Measurements from ENCODE around the gene RGS4.
"Not testable (repeated sequence)": the region's sequence is repeated elsewhere in the genome, so short reads cannot be mapped to it uniquely, and the experiment has no call there.

The RGS4 gene

GRCh38 chr1:163068716-163069115 is 445 bp upstream of the RGS4 start:
- no peak for DNase-seq (ENCODE audit: low read depth in 2 of 2)

- no peak for DNase-seq (ENCODE audit: low read depth in 2 of 2)
These were observed 605 bp downstream of the RGS4 start for GRCh38 chr1:163069655-163070277.

GRCh38 chr1:163071405-163072255 is 2.5 kb downstream of the RGS4 start:
- DNase-seq (ENCODE audit: low read depth in 2 of 2), result peak in 1 of 2 donors; percentile 3

GRCh38 chr1:163072658-163073057 is 3.5 kb downstream of the RGS4 start:
- no peak for DNase-seq (ENCODE audit: low read depth in 2 of 2)

- DNase-seq (ENCODE audit: low read depth in 2 of 2), result no peak
These were observed 4.8 kb downstream of the RGS4 start for GRCh38 chr1:163074004-163074403.

- DNase-seq (ENCODE audit: low read depth in 2 of 2), result no peak
These were observed 5.6 kb downstream of the RGS4 start for GRCh38 chr1:163074716-163075284.

GRCh38 chr1:163076044-163076443 is 6.9 kb downstream of the RGS4 start:
- DNase-seq (ENCODE audit: low read depth in 2 of 2), result no peak

GRCh38 chr1:163076446-163076845 is 7.3 kb downstream of the RGS4 start:
- no peak for DNase-seq (ENCODE audit: low read depth in 2 of 2)

- no peak for DNase-seq (ENCODE audit: low read depth in 2 of 2)
These were observed 8.0 kb downstream of the RGS4 start for GRCh38 chr1:163076981-163077761.

- no peak for DNase-seq (ENCODE audit: low read depth in 2 of 2)
These were observed 13.8 kb downstream of the RGS4 start for GRCh38 chr1:163082971-163083370.

GRCh38 chr1:163083690-163084089 is 14.5 kb downstream of the RGS4 start:
- DNase-seq (ENCODE audit: low read depth in 2 of 2), result no peak

GRCh38 chr1:163084330-163084729 is 15.2 kb downstream of the RGS4 start:
- no peak for DNase-seq (ENCODE audit: low read depth in 2 of 2)

GRCh38 chr1:163085041-163085903 is 16.1 kb downstream of the RGS4 start:
- DNase-seq (ENCODE audit: low read depth in 2 of 2), result no peak

GRCh38 chr1:163085904-163086268 is 16.7 kb downstream of the RGS4 start:
- no peak for DNase-seq (ENCODE audit: low read depth in 2 of 2)

- DNase-seq (ENCODE audit: low read depth in 2 of 2), result not testable (repeated sequence)
These were observed 20.0 kb downstream of the RGS4 start for GRCh38 chr1:163089117-163089516.

- no peak for DNase-seq (ENCODE audit: low read depth in 2 of 2)
These were observed 21.3 kb downstream of the RGS4 start for GRCh38 chr1:163090321-163090945.

- DNase-seq (ENCODE audit: low read depth in 2 of 2), result no peak
These were observed 24.0 kb downstream of the RGS4 start for GRCh38 chr1:163093169-163093568.

- DNase-seq (ENCODE audit: low read depth in 2 of 2), result no peak
These were observed 24.4 kb downstream of the RGS4 start for GRCh38 chr1:163093579-163093978.

- no peak for DNase-seq (ENCODE audit: low read depth in 2 of 2)
These were observed 25.0 kb downstream of the RGS4 start for GRCh38 chr1:163094182-163094581.

GRCh38 chr1:163094589-163094988 is 25.4 kb downstream of the RGS4 start:
- DNase-seq (ENCODE audit: low read depth in 2 of 2), result no peak

GRCh38 chr1:163095213-163095612 is 26.1 kb downstream of the RGS4 start:
- no peak for DNase-seq (ENCODE audit: low read depth in 2 of 2)

Data from stimulated activated CD8-positive, alpha-beta memory T cell treated with anti-CD3 and anti-CD28 coated beads, Interleukin-2, amount 100 ng/mL, for 1 hour (primary cell).